ENCODE results near the gene WDFY2.

Gene WDFY2

GRCh38 chr13:51770160-51770559 lies 185.9 kb downstream of the WDFY2 start:
- no peak for TF ChIP-seq GATA3 (IDR thresholded peaks at IDR 0.05; ENCODE audit: low read depth, low read length)
- no peak for TF ChIP-seq GATA2 (IDR thresholded peaks at IDR 0.05; ENCODE audit: low read depth, low read length)

- TF ChIP-seq GATA3 (IDR thresholded peaks at IDR 0.05; ENCODE audit: low read depth, low read length): no peak
- no peak for TF ChIP-seq GATA2 (IDR thresholded peaks at IDR 0.05; ENCODE audit: low read depth, low read length)
Measured at GRCh38 chr13:51770681-51771417, 186.6 kb downstream of the WDFY2 start.

- TF ChIP-seq GATA3 (IDR thresholded peaks at IDR 0.05; ENCODE audit: low read depth, low read length) (no peak), GATA2 (IDR thresholded peaks at IDR 0.05; ENCODE audit: low read depth, low read length) (no peak)
Measured at GRCh38 chr13:51771418-51772104, 187.3 kb downstream of the WDFY2 start.

- TF ChIP-seq GATA3 (IDR thresholded peaks at IDR 0.05; ENCODE audit: low read depth, low read length): no peak
- no peak for TF ChIP-seq GATA2 (IDR thresholded peaks at IDR 0.05; ENCODE audit: low read depth, low read length)
Measured at GRCh38 chr13:51772105-51772455, 187.8 kb downstream of the WDFY2 start.

- no peak for TF ChIP-seq GATA2 (IDR thresholded peaks at IDR 0.05; ENCODE audit: low read depth, low read length)
- TF ChIP-seq GATA3 (IDR thresholded peaks at IDR 0.05; ENCODE audit: low read depth, low read length): no peak
Measured at GRCh38 chr13:51772781-51773180, 188.5 kb downstream of the WDFY2 start.

- no peak for TF ChIP-seq GATA3 (IDR thresholded peaks at IDR 0.05; ENCODE audit: low read depth, low read length)
- TF ChIP-seq GATA2 (IDR thresholded peaks at IDR 0.05; ENCODE audit: low read depth, low read length): no peak
Measured at GRCh38 chr13:51773515-51773914, 189.3 kb downstream of the WDFY2 start.

GRCh38 chr13:51776179-51776578 lies 191.9 kb downstream of the WDFY2 start:
- TF ChIP-seq GATA2 (IDR thresholded peaks at IDR 0.05; ENCODE audit: low read depth, low read length): no peak
- TF ChIP-seq GATA3 (IDR thresholded peaks at IDR 0.05; ENCODE audit: low read depth, low read length): no peak

- TF ChIP-seq GATA3 (IDR thresholded peaks at IDR 0.05; ENCODE audit: low read depth, low read length) (no peak), GATA2 (IDR thresholded peaks at IDR 0.05; ENCODE audit: low read depth, low read length) (no peak)
Measured at GRCh38 chr13:51777921-51778320, 193.7 kb downstream of the WDFY2 start.

GRCh38 chr13:51778392-51778791 lies 194.1 kb downstream of the WDFY2 start:
- TF ChIP-seq GATA2 (IDR thresholded peaks at IDR 0.05; ENCODE audit: low read depth, low read length) (no peak), GATA3 (IDR thresholded peaks at IDR 0.05; ENCODE audit: low read depth, low read length) (no peak)

- TF ChIP-seq GATA3 (IDR thresholded peaks at IDR 0.05; ENCODE audit: low read depth, low read length) (no peak), GATA2 (IDR thresholded peaks at IDR 0.05; ENCODE audit: low read depth, low read length) (no peak)
Measured at GRCh38 chr13:51780099-51780498, 195.8 kb downstream of the WDFY2 start.

- TF ChIP-seq GATA2 (IDR thresholded peaks at IDR 0.05; ENCODE audit: low read depth, low read length) (no peak), GATA3 (IDR thresholded peaks at IDR 0.05; ENCODE audit: low read depth, low read length) (no peak)
Measured at GRCh38 chr13:51781246-51782022, 197.2 kb downstream of the WDFY2 start.

- TF ChIP-seq GATA2 (IDR thresholded peaks at IDR 0.05; ENCODE audit: low read depth, low read length) (no peak), GATA3 (IDR thresholded peaks at IDR 0.05; ENCODE audit: low read depth, low read length) (no peak)
Measured at GRCh38 chr13:51782026-51782710, 197.9 kb downstream of the WDFY2 start.

- no peak for TF ChIP-seq GATA3 (IDR thresholded peaks at IDR 0.05; ENCODE audit: low read depth, low read length)
- TF ChIP-seq GATA2 (IDR thresholded peaks at IDR 0.05; ENCODE audit: low read depth, low read length): no peak
Measured at GRCh38 chr13:51783428-51784094, 199.3 kb downstream of the WDFY2 start.

All from SH-SY5Y (cell line).